ENCODE results near the gene KLF15.

Gene KLF15

DNA sequence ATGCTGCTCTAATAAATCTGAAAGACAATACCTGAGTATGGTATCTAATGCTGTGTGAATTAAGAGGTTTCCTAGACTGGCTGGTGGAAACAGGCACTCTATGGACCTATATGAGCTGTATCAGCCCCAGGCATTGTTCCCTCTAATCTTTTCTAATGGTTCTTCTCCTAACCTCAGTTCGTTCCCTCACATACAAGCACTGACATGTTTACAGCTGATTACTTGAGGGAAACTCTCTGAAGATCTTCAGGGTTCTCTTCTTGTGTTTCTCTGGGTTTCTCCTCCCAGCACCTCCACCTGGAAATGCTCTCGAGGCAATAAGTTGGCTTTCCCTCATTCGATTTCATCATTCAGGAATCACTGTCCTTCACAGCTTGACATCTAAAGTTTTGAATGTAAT is 52.9 kb downstream of the KLF15 start:
- no peak for DNase-seq

DNA sequence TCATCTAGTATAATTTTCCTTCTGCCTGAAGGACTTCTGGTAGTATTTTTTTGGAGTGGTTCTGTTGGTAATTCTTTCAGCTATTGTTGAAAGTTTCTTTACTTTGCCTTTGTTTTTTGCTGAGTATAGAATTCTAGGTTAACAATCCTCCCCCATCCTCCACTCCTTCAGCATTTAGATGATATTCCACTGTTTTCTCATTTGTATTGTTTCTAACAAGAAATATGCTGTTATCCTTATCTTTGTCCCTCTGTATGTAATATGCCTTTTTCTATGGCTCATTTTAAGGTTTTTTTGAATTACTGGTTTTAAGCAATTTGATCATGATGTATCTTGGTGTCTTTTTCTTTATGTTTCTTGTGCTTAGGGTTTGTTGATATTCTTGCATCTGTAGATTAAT is 53.9 kb downstream of the KLF15 start:
- DNase-seq: no peak

DNA sequence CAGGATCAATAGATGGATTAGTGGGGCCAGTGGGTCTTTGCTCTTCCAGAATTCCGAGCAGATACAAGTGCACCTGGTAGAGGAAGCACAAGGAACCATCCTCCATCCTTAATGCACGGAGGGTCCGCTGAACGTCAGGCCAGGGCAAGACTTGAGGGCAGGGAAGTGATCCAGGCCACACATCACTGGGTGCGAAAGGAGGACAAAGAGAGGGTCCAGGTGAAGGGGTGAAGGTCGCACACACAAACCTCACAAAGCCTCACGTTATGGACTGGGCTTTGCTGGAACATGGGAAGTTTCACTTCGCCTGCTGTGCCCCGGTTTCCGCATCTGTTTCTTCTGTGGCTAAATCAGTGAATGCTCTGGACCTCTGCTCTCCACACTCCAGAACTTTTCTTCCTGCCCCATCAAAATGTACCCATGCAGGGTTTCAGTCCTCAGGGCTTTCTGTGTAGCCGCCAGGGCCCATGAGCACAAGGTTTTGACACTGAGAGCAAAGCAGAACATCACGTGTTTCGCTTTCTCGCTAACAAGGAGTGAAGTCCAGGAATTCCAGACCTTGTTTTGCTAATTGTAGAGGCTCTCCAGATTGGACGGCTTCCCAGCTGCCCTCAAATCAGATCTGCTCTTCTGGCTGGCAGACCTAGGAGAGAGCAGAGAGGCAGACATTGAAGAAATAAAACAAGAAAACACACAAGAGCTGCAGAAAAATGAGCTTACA is 56.3 kb downstream of the KLF15 start:
- DNase-seq: no peak

DNA sequence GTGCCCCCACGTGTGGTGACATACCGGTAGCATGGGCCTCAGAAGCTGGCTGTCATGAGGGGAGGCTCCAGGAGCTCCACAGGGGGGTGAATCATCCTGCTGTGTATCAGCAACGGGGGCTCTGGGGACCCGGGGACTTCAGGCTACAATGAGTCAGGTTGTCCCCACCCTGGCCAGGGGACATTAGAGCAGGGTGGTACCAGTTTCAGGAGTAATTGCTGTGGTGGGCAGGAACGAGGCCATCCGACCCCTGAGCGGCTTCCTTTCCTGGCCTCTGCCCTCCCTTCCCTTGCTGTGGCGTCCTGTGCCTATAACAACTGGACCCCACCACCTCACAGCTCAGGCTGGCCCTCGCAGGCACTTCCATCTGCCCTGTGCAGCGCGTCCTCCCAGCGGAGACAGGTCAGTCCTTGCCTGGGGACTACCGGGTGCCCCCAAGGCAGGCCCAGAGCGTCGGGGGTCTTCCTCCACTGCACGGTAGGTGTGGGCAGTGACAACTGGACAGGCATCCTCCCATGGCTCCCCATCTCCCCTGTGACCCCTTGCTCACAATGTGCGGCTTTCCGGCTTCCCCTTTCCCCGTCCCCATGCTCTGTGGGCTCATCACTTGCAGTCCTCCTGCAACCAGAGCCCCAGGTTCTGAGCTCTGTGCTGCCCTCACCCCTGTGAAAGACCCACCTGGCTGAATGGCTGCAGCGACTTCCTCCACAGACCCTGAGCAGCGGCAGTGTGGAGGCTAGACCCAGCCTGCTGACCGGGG is 57.0 kb downstream of the KLF15 start:
- no peak for DNase-seq

DNA sequence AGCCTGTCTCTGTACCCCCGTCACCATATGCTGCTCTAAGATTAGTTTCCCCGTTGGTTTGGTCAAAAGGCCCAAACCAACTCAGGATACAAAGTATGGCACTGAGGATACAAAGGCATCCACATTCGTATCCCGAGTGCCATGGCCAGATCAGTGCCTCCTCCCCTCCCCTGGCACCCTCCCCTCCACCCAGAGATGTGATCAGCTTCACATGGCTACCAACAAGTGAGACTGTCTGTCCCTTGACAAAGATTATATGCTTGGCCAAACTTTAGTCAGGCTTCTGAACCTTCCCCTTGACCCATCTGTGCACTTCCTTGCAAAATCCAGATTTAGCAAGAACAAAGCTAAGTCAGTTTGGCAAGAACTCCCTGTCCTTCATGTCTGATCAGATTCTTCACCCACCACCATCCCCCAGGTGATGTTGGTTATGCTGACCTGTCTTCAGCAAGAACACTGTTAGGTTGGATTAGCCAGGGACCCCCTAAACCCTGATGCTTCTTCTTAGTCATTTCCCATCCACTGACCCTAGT is 61.7 kb downstream of the KLF15 start:
- no peak for DNase-seq

DNA sequence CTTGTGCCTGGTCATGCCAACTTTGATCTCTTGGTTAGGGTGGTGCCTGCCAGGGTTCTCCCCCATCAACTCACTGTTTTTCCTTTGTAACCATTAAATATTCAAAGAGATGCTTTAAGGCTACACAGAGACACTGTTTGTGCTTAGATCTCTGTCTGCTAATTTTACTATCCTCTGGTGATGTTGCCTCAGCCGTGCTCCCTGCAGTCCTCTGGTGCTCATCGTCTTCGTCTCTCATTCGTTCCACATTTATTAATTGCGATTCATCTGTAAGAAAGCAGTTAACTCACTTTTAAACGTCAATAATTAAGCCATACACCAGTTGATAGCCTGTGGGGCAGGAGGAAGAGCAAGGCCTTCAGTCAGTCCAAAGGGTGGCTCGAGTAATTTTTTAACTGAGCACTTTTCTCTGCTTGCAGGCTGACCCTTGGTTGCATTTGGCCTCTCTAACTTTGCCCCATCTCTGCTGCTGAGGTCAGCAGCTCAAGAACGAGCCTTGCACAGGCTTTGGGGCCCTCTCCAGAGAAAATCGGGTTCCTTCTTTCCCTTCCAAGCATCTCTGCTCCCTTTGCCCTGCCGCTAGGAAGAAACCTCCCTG is 62.9 kb downstream of the KLF15 start:
- DNase-seq: no peak

DNA sequence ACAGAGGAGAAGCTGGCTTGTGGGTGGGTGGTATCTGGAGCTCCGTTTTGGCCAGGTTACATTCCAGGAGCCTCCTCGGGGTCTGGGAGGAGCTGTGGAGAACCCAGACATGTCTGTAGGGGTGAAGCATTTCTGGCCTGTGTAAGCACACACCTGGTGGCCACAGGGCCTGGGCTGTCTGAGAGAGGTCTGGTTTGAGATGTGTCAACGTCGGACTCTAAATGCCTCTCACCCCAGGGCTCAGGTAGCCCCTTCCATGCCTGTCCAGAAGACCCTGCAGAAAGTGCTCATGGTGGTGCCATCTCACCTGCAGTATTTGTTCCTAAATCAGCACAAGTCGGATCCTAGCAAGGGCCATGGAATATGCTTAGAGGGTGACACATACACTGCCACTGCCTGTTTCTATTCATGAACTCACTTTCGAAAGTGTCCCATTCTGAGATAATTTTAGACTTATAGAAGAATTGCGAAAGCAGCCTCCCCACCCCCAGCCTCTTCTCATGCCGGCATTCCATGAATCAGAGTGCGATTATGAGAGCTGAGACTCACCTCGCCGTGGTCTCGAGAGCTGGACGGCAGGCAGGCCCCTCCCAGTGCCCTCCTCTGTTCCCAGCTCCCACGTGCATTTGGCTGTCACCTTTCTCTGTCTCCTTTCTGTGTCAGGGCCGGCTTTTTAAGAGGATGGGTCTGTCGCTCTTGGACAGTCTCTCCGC is 63.7 kb downstream of the KLF15 start:
- no peak for DNase-seq

All from DMS79 (cell line).